GM12878 (cell line): Measurements from ENCODE around the gene ZNF92. TPM values are rescaled to one million over a fixed set of nuclear protein-coding genes. Genes with fewer than 3 reads are reported as not detected.

Experiments
- ATAC-seq: fragments of 200-7000 bp; cut with Tn5 transposase; 3 replicates; pipeline ENCODE4 v1.9.1; 2020; ENCODE audit warnings: mild to moderate bottlenecking, moderate library complexity
- BruUV-seq: library from RNA; stranded (reverse); fragments of 400-500 nt; replicated peaks from 2 replicates; lab custom pipeline; 2021; lab: Mats Ljungman, UMichigan
- CTCF ChIA-PET: fragments of 300-600 bp; sonication (Branson Sonifier 250); formaldehyde crosslinking; extraction: SDS; loops from one replicate; lab custom pipeline; 2021; ENCODE audit warnings: inconsistent platforms; lab: Yijun Ruan, JAX
- POLR2A ChIA-PET: fragments of 350-600 bp; formaldehyde crosslinking; extraction: SDS; loops from one replicate; lab custom pipeline; 2021; ENCODE audit warnings: inconsistent platforms; lab: Charles Lee
- RAD21 ChIA-PET: fragments of 300-600 bp; sonication (Branson Sonifier 250); formaldehyde crosslinking; loops from one replicate; lab custom pipeline; 2023; ENCODE audit warnings: antibody characterized with exemption; ENCODE audit not compliant: unreplicated experiment; lab: Charles Lee
- SMC1A ChIA-PET: fragments of 300-600 bp; sonication (Branson Sonifier 250); formaldehyde crosslinking; loops from one replicate; lab custom pipeline; 2023; ENCODE audit not compliant: unreplicated experiment, uncharacterized antibody; lab: Charles Lee
- DNase-seq: peaks from one replicate; pipeline ENCODE4 v3.0.0-alpha.2; 2011; ENCODE audit warnings: low read depth, low spot score
- FAIRE-seq: peaks from 3 replicates; lab custom pipeline; 2011; peaks lifted over from hg19 to GRCh38; lab: Jason Lieb, UNC
- H2AFZ ChIP-seq: 2 replicates; pipeline ENCODE4 v1.6.0; 2011; ENCODE audit warnings: low read depth, low read length, control low read depth; ENCODE audit not compliant: control insufficient read depth
- H3K27ac ChIP-seq: 2 replicates; pipeline ENCODE4 v1.5.1; 2011; ENCODE audit warnings: control low read depth; ENCODE audit not compliant: control insufficient read depth, insufficient read depth
- H3K27me3 ChIP-seq, 2 experiments: replicated peaks in 1 of 2; 2 replicates each; pipeline versions ENCODE4 v1.6.0 to v1.6.1; 2011; ENCODE audit warnings: low read length in 1 of 2; ENCODE audit not compliant: control insufficient read depth in 2 of 2, insufficient read depth in 2 of 2
- H3K36me3 ChIP-seq, 2 experiments: 2 replicates each; pipeline ENCODE4 v1.5.1; 2011; ENCODE audit warnings: low read length in 1 of 2; ENCODE audit not compliant: control insufficient read depth in 2 of 2, insufficient read depth in 2 of 2
- H3K4me1 ChIP-seq: 2 replicates; pipeline ENCODE4 v1.6.1; 2011; ENCODE audit warnings: mild to moderate bottlenecking, low read length, moderate library complexity, mixed read lengths; ENCODE audit not compliant: control insufficient read depth, insufficient read depth
- H3K4me2 ChIP-seq: 2 replicates; pipeline ENCODE4 v1.6.0; 2011; ENCODE audit warnings: control low read depth; ENCODE audit not compliant: control insufficient read depth, insufficient read depth
- H3K4me3 ChIP-seq: fragments of 200-600 bp; sonication (generic); 2 replicates; pipeline ENCODE4 v1.5.1; 2016
- H3K79me2 ChIP-seq: 2 replicates; pipeline ENCODE4 v1.6.0; 2011; ENCODE audit warnings: low read length; ENCODE audit not compliant: control insufficient read depth, insufficient read depth
- H3K9ac ChIP-seq: 2 replicates; pipeline ENCODE4 v1.8.0; 2011; ENCODE audit warnings: low read length, control low read depth, mixed read lengths; ENCODE audit not compliant: control insufficient read depth, insufficient read depth
- H3K9me3 ChIP-seq: replicated peaks from 3 replicates; pipeline ENCODE4 v1.5.1; 2011; ENCODE audit warnings: mild to moderate bottlenecking, low read length; ENCODE audit not compliant: control insufficient read depth, insufficient read depth
- H4K20me1 ChIP-seq: 2 replicates; pipeline ENCODE4 v1.6.0; 2011; ENCODE audit not compliant: control insufficient read depth, insufficient read depth
- CBX5 ChIP-seq: sonication (generic); IDR thresholded peaks from 2 replicates; pipeline ENCODE4 v1.6.1; 2016; ENCODE audit warnings: low read depth, moderate library complexity, mild to moderate bottlenecking, inconsistent platforms
- NBN ChIP-seq: fragments of 450-650 bp; IDR thresholded peaks from 2 replicates; pipeline ENCODE4 v1.6.1; 2016
- NFYB ChIP-seq: IDR thresholded peaks from 2 replicates; pipeline ENCODE4 v1.6.1; 2011; ENCODE audit warnings: low read depth, mild to moderate bottlenecking, low read length, improper control_type of control experiment, moderate library complexity; ENCODE audit not compliant: insufficient read depth
- TAF1 ChIP-seq: IDR thresholded peaks from 2 replicates; pipeline ENCODE4 v1.6.1; 2011; ENCODE audit warnings: mild to moderate bottlenecking, low read depth, low read length, borderline replicate concordance
- ZBED1 ChIP-seq: IDR thresholded peaks from 2 replicates; pipeline ENCODE4 v1.6.1; 2016; ENCODE audit warnings: borderline replicate concordance
- ZNF207 ChIP-seq: fragments of 450-650 bp; IDR thresholded peaks from 2 replicates; pipeline ENCODE4 v1.6.1; 2014; ENCODE audit warnings: antibody characterized with exemption, mild to moderate bottlenecking, borderline replicate concordance
- ZNF217 ChIP-seq: fragments of 450-650 bp; IDR thresholded peaks from 2 replicates; pipeline ENCODE4 v1.6.1; 2017; ENCODE audit warnings: antibody characterized with exemption, mild to moderate bottlenecking
- ZZZ3 ChIP-seq: IDR thresholded peaks from 2 replicates; pipeline ENCODE4 v1.6.1; 2011; ENCODE audit warnings: low read depth; ENCODE audit not compliant: control insufficient read depth, insufficient read length
- WGBS: methylation state at CpG from one replicate; pipeline ENCODE4 v1.1.6; 2016; ENCODE audit warnings: low lambda C conversion rate; ENCODE audit not compliant: insufficient replicate concordance, insufficient coverage; ENCODE audit errors: missing lambda C conversion rate; 5-methylcytosine and 5-hydroxymethylcytosine counted together
- in situ Hi-C: fragments of 300-500 bp; cut with MboI; formaldehyde crosslinking; loops from 9 replicates; pipeline ENCODE4 v1.14.3; 2018; ENCODE audit warnings: mixed read lengths
- intact Hi-C: fragments of 100-400 bp; cut with micrococcal nuclease; formaldehyde crosslinking; loops from one replicate; pipeline ENCODE4 v1.14.2; 2022; ENCODE audit not compliant: unreplicated experiment
- polyA plus RNA-seq, 11 experiments: library from polyadenylated mRNA; depleted of rRNA in 4 of 11; unstranded in 6 of 11; stranded (reverse) in 5 of 11; fragments of >200 nt; fragmentation: Nextera tagmentation in 4 of 11; fragmentation: Illumina TruSeq in 1 of 11; extraction: Ambion mirVana in 4 of 11; extraction: Trizol in 1 of 11; gene quantifications; 1 replicate in 1 of 11; 2 replicates in 10 of 11; pipeline versions ENCODE4 v1.2.1 to v1.2.3, GENCODE V29; 2011 to 2016; ENCODE audit warnings: inconsistent platforms in 2 of 11, missing spikeins in 2 of 11, low read depth in 1 of 11
- total RNA-seq, 4 experiments: library from RNA; depleted of rRNA in 3 of 4; stranded (reverse); fragments of >200 nt in 3 of 4; fragmentation: Illumina TruSeq in 1 of 4; extraction: Trizol in 1 of 4; gene quantifications; 2 replicates each; pipeline versions ENCODE4 v1.2.1 to v1.2.3, GENCODE V29; 2013 to 2021
- TF ChIP-seq, protein P1 (sequence below): fragments of 450-650 bp; IDR thresholded peaks from 2 replicates; pipeline ENCODE4 v1.6.1; 2018; ENCODE audit warnings: borderline replicate concordance, mild to moderate bottlenecking; ENCODE audit not compliant: partially characterized antibody
- TF ChIP-seq, protein P2 (sequence below): IDR thresholded peaks from 2 replicates; pipeline ENCODE4 v1.6.1; 2012; ENCODE audit warnings: mild to moderate bottlenecking, low read depth, low read length

ZNF92 gene
- total and polyA plus RNA-seq, 10 of the 15 experiments (the other 5 are each of a cell fraction or from before 2014, with no cell fraction given) = 6.7 to 27.6 (median 14.3) TPM

DNA sequence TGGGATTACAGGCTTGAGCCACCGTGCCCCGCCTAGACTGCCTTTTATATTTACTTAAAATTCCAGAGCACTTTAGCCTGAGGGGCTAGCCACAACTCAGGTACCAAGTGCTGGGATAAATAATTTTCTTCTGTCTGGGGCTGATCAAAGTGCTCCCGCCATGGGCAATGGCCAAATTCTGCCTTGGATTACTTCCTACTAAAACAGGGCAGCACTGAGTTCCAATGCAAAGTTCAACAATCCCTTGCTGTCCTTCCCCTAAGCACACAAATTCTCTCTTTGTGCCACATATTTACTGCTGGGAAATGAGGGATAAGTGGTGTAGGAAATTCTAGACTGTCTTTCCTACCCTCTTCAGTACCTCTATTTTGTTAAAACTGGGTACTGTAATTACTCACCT, 34.4 kb upstream of the ZNF92 start:
- Histone ChIP-seq H3K4me1 (peaks cover 3% of the 10 kb centered on the region; the same call in 1 of the 2 replicates), H3K79me2 (no peaks in the 10 kb centered on the region), H3K9ac (no peak overlapping the region), H3K4me2 (no peak overlapping the region), H3K4me3 (no peak overlapping the region), H3K27ac (peak overlapping the region; percentile 30; the same call in 1 of the 2 replicates), H2AFZ (no peak overlapping the region), H3K27me3 (no peaks in the 10 kb centered on the region)
- BruUV-seq = no TSS peak
- in situ Hi-C loops = no loop called here
- RAD21 ChIA-PET = interaction anchor here (0.7 kb wide), 1 partner anchor 36 kb away, joined by 3 read pairs; no protein-coding TSS in a partner anchor
- POLR2A ChIA-PET = no interaction called here
- DNase-seq = no peak
- ATAC-seq = no peak
- TF ChIP-seq TAF1 = no peak
- TF ChIP-seq NBN = no peak
- no peak for TF ChIP-seq ZNF217
- TF ChIP-seq, all 136 proteins: peak for 0
- FAIRE-seq = no peak
- Histone ChIP-seq H3K9me3 (no peaks in the 10 kb centered on the region), H3K36me3 (no peaks in the 10 kb centered on the region), H4K20me1 (no peaks in the 10 kb centered on the region)
- ChIA-PET SMC1A (no interaction called here), CTCF (no interaction called here)
- intact Hi-C loops = no loop called here
- 91% methylated on average over 3 of the region's 3 CpGs for WGBS

DNA sequence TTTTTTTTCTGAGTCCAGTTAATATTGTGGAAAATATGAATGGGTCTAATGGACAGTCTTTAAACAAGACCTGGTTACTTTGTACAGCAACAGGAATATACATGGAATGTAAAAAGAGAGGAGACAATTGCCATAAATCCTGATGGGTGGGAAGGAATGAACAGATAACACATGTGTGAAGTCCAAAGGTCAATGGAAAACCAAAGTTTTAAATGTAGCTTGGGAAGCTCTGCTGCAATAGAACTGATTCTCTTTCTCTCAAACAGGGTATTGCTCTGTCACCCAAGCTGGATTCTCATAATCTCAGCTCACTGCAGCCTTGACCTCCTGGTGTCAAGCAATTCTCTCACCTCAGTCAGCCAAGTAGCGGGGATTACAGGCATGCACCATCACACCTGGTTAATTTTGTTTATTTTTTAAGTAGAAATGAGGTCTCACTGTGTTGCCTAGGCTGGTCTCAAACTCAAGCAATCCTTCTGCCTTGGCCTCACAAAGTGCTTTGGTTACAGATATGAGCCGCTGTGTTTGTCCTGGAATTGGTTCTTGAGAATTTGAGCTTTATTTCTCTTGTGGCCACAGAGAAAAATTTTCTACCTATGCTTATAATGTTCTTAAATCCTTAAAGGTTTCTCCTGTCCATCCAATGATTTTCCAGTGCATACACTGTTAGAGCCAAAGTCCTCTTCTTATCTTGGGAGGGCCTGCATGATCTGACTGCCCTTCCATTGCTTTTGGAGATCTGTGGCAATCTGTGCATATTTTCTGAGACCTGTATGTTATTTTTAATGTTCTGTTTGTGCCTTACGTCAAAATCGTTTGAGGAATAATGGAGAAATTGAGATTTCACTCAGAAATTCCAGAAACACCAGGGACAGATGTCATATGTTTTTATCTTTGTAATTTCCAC, 30.7 kb upstream of the ZNF92 start:
- H3K36me3 ChIP-seq = no peaks in the 10 kb centered on the region
- ATAC-seq (no peak), FAIRE-seq (no peak), DNase-seq (no peak)
- intact Hi-C loops = no loop called here
- H2AFZ ChIP-seq = no peak overlapping the region
- RAD21 ChIA-PET = no interaction called here
- no peaks in the 10 kb centered on the region for H3K27me3 ChIP-seq
- CTCF ChIA-PET = interaction anchor here (1.0 kb wide), 1 partner anchor 35 kb away, joined by 3 read pairs; no protein-coding TSS in a partner anchor
- POLR2A ChIA-PET = no interaction called here
- SMC1A ChIA-PET = interaction anchor here (0.9 to 1.2 kb wide), 2 partner anchors 26 to 40 kb away, joined by 3 to 4 read pairs; no protein-coding TSS in a partner anchor
- H3K9me3 ChIP-seq = no peaks in the 10 kb centered on the region
- no peak overlapping the region for H3K4me2 ChIP-seq
- H3K4me1 ChIP-seq = peaks cover 3% of the 10 kb centered on the region; the same call in 1 of the 2 replicates
- no TSS peak for BruUV-seq
- no peak overlapping the region for H3K27ac ChIP-seq
- H4K20me1 ChIP-seq = no peaks in the 10 kb centered on the region
- 82% methylated on average over 4 of the region's 4 CpGs for WGBS
- in situ Hi-C loops = no loop called here
- no peaks in the 10 kb centered on the region for H3K79me2 ChIP-seq
- H3K9ac ChIP-seq = no peak overlapping the region
- no peak overlapping the region for H3K4me3 ChIP-seq
- TF ChIP-seq ZNF207 (no peak), ZBED1 (no peak), ZZZ3 (no peak), CBX5 (no peak), NFYB (no peak), ZNF217 (no peak)
- TF ChIP-seq, protein P1, sequence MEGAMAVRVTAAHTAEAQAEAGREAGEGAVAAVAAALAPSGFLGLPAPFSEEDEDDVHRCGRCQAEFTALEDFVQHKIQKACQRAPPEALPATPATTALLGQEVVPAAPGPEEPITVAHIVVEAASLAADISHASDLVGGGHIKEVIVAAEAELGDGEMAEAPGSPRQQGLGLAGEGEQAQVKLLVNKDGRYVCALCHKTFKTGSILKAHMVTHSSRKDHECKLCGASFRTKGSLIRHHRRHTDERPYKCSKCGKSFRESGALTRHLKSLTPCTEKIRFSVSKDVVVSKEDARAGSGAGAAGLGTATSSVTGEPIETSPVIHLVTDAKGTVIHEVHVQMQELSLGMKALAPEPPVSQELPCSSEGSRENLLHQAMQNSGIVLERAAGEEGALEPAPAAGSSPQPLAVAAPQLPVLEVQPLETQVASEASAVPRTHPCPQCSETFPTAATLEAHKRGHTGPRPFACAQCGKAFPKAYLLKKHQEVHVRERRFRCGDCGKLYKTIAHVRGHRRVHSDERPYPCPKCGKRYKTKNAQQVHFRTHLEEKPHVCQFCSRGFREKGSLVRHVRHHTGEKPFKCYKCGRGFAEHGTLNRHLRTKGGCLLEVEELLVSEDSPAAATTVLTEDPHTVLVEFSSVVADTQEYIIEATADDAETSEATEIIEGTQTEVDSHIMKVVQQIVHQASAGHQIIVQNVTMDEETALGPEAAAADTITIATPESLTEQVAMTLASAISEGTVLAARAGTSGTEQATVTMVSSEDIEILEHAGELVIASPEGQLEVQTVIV = no peak
- TF ChIP-seq, protein P2, sequence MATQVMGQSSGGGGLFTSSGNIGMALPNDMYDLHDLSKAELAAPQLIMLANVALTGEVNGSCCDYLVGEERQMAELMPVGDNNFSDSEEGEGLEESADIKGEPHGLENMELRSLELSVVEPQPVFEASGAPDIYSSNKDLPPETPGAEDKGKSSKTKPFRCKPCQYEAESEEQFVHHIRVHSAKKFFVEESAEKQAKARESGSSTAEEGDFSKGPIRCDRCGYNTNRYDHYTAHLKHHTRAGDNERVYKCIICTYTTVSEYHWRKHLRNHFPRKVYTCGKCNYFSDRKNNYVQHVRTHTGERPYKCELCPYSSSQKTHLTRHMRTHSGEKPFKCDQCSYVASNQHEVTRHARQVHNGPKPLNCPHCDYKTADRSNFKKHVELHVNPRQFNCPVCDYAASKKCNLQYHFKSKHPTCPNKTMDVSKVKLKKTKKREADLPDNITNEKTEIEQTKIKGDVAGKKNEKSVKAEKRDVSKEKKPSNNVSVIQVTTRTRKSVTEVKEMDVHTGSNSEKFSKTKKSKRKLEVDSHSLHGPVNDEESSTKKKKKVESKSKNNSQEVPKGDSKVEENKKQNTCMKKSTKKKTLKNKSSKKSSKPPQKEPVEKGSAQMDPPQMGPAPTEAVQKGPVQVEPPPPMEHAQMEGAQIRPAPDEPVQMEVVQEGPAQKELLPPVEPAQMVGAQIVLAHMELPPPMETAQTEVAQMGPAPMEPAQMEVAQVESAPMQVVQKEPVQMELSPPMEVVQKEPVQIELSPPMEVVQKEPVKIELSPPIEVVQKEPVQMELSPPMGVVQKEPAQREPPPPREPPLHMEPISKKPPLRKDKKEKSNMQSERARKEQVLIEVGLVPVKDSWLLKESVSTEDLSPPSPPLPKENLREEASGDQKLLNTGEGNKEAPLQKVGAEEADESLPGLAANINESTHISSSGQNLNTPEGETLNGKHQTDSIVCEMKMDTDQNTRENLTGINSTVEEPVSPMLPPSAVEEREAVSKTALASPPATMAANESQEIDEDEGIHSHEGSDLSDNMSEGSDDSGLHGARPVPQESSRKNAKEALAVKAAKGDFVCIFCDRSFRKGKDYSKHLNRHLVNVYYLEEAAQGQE = no peak
